ENCODE results near the gene CACNA2D2. TPM values are rescaled to one million over a fixed set of nuclear protein-coding genes. Genes with fewer than 3 reads are reported as not detected.

CACNA2D2 gene
- total and polyA plus RNA-seq, 2 of the 8 experiments (the other 6 are each of a cell fraction or from before 2014, with no cell fraction given) = 14.1 to 25.0 TPM

GRCh38 chr3:50323614-50324199, 179.7 kb downstream of the CACNA2D2 start:
- H3K27me3 ChIP-seq (replicated peaks in 1 of 4; ENCODE audit: control insufficient read depth in 3 of 4, extremely low read depth in 1 of 4, insufficient read depth in 3 of 4, low read length in 3 of 4) = no peaks in the 10 kb centered on the region
- no peak overlapping the region for H4K5ac ChIP-seq (ENCODE audit: insufficient read length, low read depth, low read length)
- H2AK5ac ChIP-seq (ENCODE audit: low read depth, low read length) = peak overlapping the region; percentile 69; the same call in 1 of the 2 replicates
- peaks cover 28% of the 10 kb centered on the region for H3K23me2 ChIP-seq (ENCODE audit: low read depth, low read length)
- peaks cover 7 to 16% of the 10 kb centered on the region in 2 experiments for H4K20me1 ChIP-seq (replicated peaks in 1 of 2; ENCODE audit: control insufficient read depth in 1 of 2, insufficient read depth in 2 of 2, low read length in 2 of 2)
- no peak overlapping the region for H4K8ac ChIP-seq (ENCODE audit: extremely low read depth, insufficient read depth, low read length)
- no peak overlapping the region for H2AFZ ChIP-seq (ENCODE audit: low read length)
- peak overlapping the region; percentile 44; the same call in 1 of the 2 replicates for H2BK12ac ChIP-seq (ENCODE audit: low read depth, low read length)
- H3K4me3 ChIP-seq (ENCODE audit: extremely low read depth in 1 of 4, insufficient read depth in 2 of 4, low read depth in 3 of 4, low read length in 4 of 4) = no peak overlapping the region
- H3K56ac ChIP-seq (replicated peaks; ENCODE audit: insufficient read length, low read depth, low read length) = no peak overlapping the region
- ChIA-PET POLR2A (ENCODE audit: partially characterized antibody) (interaction anchor here (1.1 to 12.6 kb wide), 8 partner anchors 10 to 48 kb away, joined by 3 to 149 read pairs (median 7); partner anchors contain the start of genes HYAL1, HYAL3, IFRD2 and NAA80), CTCF (ENCODE audit: partially characterized antibody) (interaction anchor here (0.7 to 7.5 kb wide), 24 partner anchors 9 to 183 kb away, joined by 3 to 75 read pairs (median 7); partner anchors contain the start of genes GNAT1, HYAL1, IFRD2 and LSMEM2)
- no peak overlapping the region; a peak in 1 of 4 replicates for H3K4me2 ChIP-seq (ENCODE audit: insufficient read depth in 1 of 2, low read depth in 2 of 2, low read length in 2 of 2)
- H3K27ac ChIP-seq (ENCODE audit: low read depth, low read length) = no peak overlapping the region
- no peak overlapping the region for H3K18ac ChIP-seq (ENCODE audit: extremely low read depth, low read length)
- H3K23ac ChIP-seq (ENCODE audit: insufficient read length) = no peak overlapping the region
- peaks cover 0 to 32% of the 10 kb centered on the region in 2 experiments; a peak in 3 of 4 replicates for H3K79me2 ChIP-seq (ENCODE audit: control insufficient read depth in 1 of 2, insufficient read depth in 2 of 2, low read length in 2 of 2)
- DNase-seq (ENCODE audit: low read depth in 1 of 2, low spot score in 2 of 2) (no peak), FAIRE-seq (no peak)
- H2BK120ac ChIP-seq (replicated peaks; ENCODE audit: low read depth, low read length) = no peak overlapping the region
- peaks cover 16% of the 10 kb centered on the region for H3K79me1 ChIP-seq (ENCODE audit: low read depth, low read length)
- H3K9ac ChIP-seq (replicated peaks in 1 of 4; ENCODE audit: extremely low read depth in 1 of 4, low read depth in 3 of 4, low read length in 3 of 4) = no peak overlapping the region
- no peaks in the 10 kb centered on the region for H3K9me3 ChIP-seq (ENCODE audit: insufficient read depth in 2 of 2, low read depth in 1 of 2, low read length in 1 of 2)
- no peak overlapping the region for H3K14ac ChIP-seq (ENCODE audit: insufficient read length)
- no peak overlapping the region; the same call in 1 of the 2 replicates for H2BK20ac ChIP-seq (ENCODE audit: low read length)
- peaks cover 0 to 38% (median 22%) of the 10 kb centered on the region in 4 experiments; a peak in 6 of 7 replicates for H3K4me1 ChIP-seq (replicated peaks in 1 of 4; ENCODE audit: control insufficient read depth in 3 of 4, insufficient read depth in 4 of 4, low read length in 3 of 4)
- H3K4ac ChIP-seq (replicated peaks; ENCODE audit: insufficient read length, low read depth, low read length) = no peak overlapping the region
- 97% methylated on average over 5 of the region's 5 CpGs; no CpG with 5 or more reads in 1 of the 2 experiments for WGBS, 2 experiments (ENCODE audit: extremely low coverage in 1 of 2, insufficient coverage in 1 of 2, insufficient read length in 1 of 2, insufficient replicate concordance in 2 of 2, low coverage in 1 of 2, low lambda C conversion rate in 2 of 2, missing lambda C conversion rate in 1 of 2)
- no peak overlapping the region for H2BK5ac ChIP-seq (ENCODE audit: low read depth, low read length)
- H4K91ac ChIP-seq (replicated peaks; ENCODE audit: insufficient read length, low read length) = peak overlapping the region; percentile 17
- no peak overlapping the region for H2BK15ac ChIP-seq (ENCODE audit: low read length)
- peaks cover 12 to 21% (median 18%) of the 10 kb centered on the region in 4 experiments; a peak in 7 of 8 replicates for H3K36me3 ChIP-seq (ENCODE audit: control insufficient read depth in 2 of 4, insufficient read depth in 4 of 4, low read length in 3 of 4)
- TF ChIP-seq CEBPB (IDR thresholded peaks at IDR 0.05; ENCODE audit: low read depth, low read length) = no peak
- TF ChIP-seq HDAC6 (IDR thresholded peaks at IDR 0.05; ENCODE audit: low read depth, low read length) = no peak
- TF ChIP-seq CTCF (IDR thresholded peaks at IDR 0.05; ENCODE audit: control extremely low read depth in 1 of 3, insufficient read depth in 1 of 3, low read depth in 1 of 3, low read length in 3 of 3) = no peak
- no peak for TF ChIP-seq SAP30 (IDR thresholded peaks at IDR 0.05; ENCODE audit: insufficient read depth, insufficient replicate concordance, low read length)
- TF ChIP-seq TEAD4 (IDR thresholded peaks at IDR 0.05; ENCODE audit: low read depth, low read length) = no peak
- no peak for TF ChIP-seq RXRA (IDR thresholded peaks at IDR 0.05; ENCODE audit: insufficient read depth, low read depth, low read length)
- TF ChIP-seq EP300 (IDR thresholded peaks at IDR 0.05; ENCODE audit: borderline replicate concordance in 1 of 2, low read depth in 2 of 2, low read length in 2 of 2) = no peak
- TF ChIP-seq SUZ12 (IDR thresholded peaks at IDR 0.05; ENCODE audit: low read length) = no peak
- TF ChIP-seq CHD2 (IDR thresholded peaks at IDR 0.05; ENCODE audit: low read length) = no peak
- TF ChIP-seq SIX5 (IDR thresholded peaks at IDR 0.05; ENCODE audit: low read depth, low read length) = no peak

Data from H1 (cell line).